Measurements from ENCODE around the gene GSC. TPM values are rescaled to one million over a fixed set of nuclear protein-coding genes. Genes with fewer than 3 reads are reported as not detected.
A peak's percentile ranks its signal among the peaks of the same experiment; 100 is the strongest.

The GSC gene
- total RNA-seq: 0.17 and 0.51 TPM in 2 replicates
- polyA plus RNA-seq: 0.05 TPM in 1 of 2 replicates, not detected in the other
- polyA plus RNA-seq (2012): not detected in 2 replicates
- polyA minus RNA-seq (ENCODE audit: low replicate concordance): not detected in 2 replicates

DNA sequence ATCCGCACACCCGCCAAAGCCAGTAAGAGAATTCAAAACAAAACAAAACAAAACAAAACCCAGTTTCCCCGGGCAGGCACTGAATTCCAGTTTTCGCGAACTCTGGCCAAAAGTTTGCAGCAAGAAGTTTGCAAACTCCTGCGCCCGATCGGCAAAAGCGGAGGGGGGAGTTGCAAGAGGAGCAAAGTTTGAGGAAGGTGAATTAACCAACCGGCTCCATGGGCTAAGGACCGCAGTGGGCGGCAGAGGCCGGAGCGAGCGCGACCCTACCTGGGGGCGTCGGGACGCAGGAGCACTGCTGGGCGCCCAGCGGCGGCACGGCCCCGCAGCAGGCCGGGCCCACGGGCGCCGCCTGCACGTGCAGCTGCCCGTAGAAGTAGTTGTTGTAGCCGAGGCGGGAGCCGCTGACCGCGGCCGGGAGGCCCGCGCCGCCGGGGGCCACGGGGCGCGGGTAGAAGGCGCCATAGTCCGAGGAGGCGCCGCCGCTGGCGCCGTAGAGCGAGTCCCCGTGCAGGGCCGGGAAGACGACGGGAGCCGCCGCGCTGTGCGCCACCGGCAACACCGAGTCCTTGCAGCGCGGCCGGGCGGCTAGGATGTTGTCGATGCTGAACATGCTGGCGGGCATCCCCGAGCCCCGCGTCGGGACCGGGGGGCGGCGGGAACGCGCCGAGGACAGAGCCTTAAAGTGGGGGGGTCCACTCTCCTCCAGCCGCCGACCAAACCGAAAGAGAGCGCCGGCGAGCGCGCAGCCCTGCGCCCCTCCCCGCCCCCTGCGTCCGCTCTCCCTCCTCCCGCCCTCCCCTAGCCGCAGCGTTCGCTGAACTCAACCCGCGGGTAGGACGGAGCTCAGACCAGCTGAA lies at the start of gene GSC:
GSC (minus strand) TSS at position 723 of the 860 bp plus-strand sequence; CDS start at position 625, 98 bp downstream.
- Histone ChIP-seq H4K20me1 (ENCODE audit: control insufficient read depth, extremely low read depth, insufficient read depth, low read length) (no peaks in the 10 kb centered on the region), H3K9ac (ENCODE audit: insufficient read depth, low read length) (no peak within 1 kb of the TSS), H3K79me2 (ENCODE audit: control insufficient read depth, insufficient read depth, low read length) (no peaks in the 10 kb centered on the region), H2AFZ (ENCODE audit: low read length) (no peak within 1 kb of the TSS), H3K4me1 (ENCODE audit: control insufficient read depth, extremely low read depth, insufficient read depth, low read length) (no peaks in the 10 kb centered on the region), H3K27me3 (ENCODE audit: control insufficient read depth, insufficient read depth, low read length) (peaks cover 77% of the 10 kb centered on the region), H3K9me3 (ENCODE audit: control insufficient read depth, insufficient read depth, low read depth, low read length) (no peaks in the 10 kb centered on the region), H3K27ac (ENCODE audit: insufficient read depth, low read length) (no peak within 1 kb of the TSS), H3K4me2 (ENCODE audit: extremely low read depth, insufficient read depth, low read length) (peak within 1 kb of the TSS; percentile 44), H3K36me3 (ENCODE audit: control insufficient read depth, insufficient read depth, low read length) (no peaks in the 10 kb centered on the region), H3K4me3 (replicated peaks in 1 of 4; ENCODE audit: control extremely low read depth in 1 of 4, insufficient read depth in 1 of 4, low read depth in 3 of 4, low read length in 4 of 4) (peak within 1 kb of the TSS; percentile 7 to 50 (median 18))
- DNase-seq (ENCODE audit: low read depth in 2 of 2): peak in 1 of 2 donors; percentile 43
- peak; percentile 77 for TF ChIP-seq EZH2 (IDR thresholded peaks at IDR 0.05; ENCODE audit: low read length, missing control alignments)
- TF ChIP-seq, protein P1, sequence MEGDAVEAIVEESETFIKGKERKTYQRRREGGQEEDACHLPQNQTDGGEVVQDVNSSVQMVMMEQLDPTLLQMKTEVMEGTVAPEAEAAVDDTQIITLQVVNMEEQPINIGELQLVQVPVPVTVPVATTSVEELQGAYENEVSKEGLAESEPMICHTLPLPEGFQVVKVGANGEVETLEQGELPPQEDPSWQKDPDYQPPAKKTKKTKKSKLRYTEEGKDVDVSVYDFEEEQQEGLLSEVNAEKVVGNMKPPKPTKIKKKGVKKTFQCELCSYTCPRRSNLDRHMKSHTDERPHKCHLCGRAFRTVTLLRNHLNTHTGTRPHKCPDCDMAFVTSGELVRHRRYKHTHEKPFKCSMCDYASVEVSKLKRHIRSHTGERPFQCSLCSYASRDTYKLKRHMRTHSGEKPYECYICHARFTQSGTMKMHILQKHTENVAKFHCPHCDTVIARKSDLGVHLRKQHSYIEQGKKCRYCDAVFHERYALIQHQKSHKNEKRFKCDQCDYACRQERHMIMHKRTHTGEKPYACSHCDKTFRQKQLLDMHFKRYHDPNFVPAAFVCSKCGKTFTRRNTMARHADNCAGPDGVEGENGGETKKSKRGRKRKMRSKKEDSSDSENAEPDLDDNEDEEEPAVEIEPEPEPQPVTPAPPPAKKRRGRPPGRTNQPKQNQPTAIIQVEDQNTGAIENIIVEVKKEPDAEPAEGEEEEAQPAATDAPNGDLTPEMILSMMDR (conservative IDR thresholded peaks at IDR 0.05 in 1 of 2, IDR thresholded peaks at IDR 0.05 in 1 of 2; ENCODE audit: low read depth in 1 of 2, low read length in 2 of 2): no peak

DNA sequence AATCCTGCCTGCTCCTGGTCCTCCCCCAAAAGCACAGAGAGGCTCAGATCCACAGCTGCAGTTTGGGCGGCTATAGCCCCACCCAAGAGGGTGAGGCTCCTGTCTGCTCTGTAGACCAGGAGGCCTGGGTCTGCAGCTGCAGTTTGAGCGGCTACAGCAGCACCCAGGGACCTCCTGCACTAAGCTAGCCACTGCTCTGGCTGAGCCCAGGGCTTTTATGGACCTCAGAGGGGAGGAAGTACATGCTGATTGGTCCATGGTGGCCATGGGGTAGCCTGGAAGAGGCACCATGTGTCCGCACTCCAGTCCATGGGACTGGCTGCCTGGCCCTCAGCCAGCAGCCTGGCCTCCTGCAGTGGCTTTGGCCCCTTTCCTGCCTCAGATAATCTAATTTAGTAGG lies 49.6 kb upstream of the GSC start:
- H3K4me3 ChIP-seq (replicated peaks in 1 of 4; ENCODE audit: control extremely low read depth in 1 of 4, insufficient read depth in 1 of 4, low read depth in 3 of 4, low read length in 4 of 4): no peak overlapping the region
- H3K27me3 ChIP-seq (ENCODE audit: control insufficient read depth, insufficient read depth, low read length): no peaks in the 10 kb centered on the region
- H3K9me3 ChIP-seq (ENCODE audit: control insufficient read depth, insufficient read depth, low read depth, low read length): no peaks in the 10 kb centered on the region
- no peak overlapping the region for H3K27ac ChIP-seq (ENCODE audit: insufficient read depth, low read length)
- H3K79me2 ChIP-seq (ENCODE audit: control insufficient read depth, insufficient read depth, low read length): no peaks in the 10 kb centered on the region
- no peak overlapping the region for H2AFZ ChIP-seq (ENCODE audit: low read length)
- no peak for TF ChIP-seq EZH2 (IDR thresholded peaks at IDR 0.05; ENCODE audit: low read length, missing control alignments)
- no peak overlapping the region for H3K4me2 ChIP-seq (ENCODE audit: extremely low read depth, insufficient read depth, low read length)
- H4K20me1 ChIP-seq (ENCODE audit: control insufficient read depth, extremely low read depth, insufficient read depth, low read length): no peaks in the 10 kb centered on the region
- H3K36me3 ChIP-seq (ENCODE audit: control insufficient read depth, insufficient read depth, low read length): no peaks in the 10 kb centered on the region
- no peaks in the 10 kb centered on the region for H3K4me1 ChIP-seq (ENCODE audit: control insufficient read depth, extremely low read depth, insufficient read depth, low read length)
- no peak for DNase-seq (ENCODE audit: low read depth in 2 of 2)
- no peak overlapping the region for H3K9ac ChIP-seq (ENCODE audit: insufficient read depth, low read length)

DNA sequence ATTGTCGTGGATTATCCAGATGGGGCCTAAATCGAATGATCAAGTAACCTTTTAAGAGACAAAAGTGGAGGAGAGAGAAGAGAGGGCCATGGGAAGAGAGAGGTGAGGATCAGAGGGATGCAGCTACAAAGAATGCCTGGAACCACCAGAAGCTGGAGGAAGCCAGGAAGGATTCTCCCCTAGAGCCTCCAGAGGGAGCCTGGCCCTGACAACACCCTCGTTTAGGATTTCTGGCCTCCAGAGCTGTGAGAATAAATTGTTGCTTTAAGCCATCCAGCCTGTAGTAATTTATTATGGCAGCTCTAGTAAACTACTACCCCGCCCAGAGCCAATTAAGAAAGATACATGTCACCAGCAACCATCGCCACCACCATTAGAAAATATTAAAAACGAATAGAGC lies 46.2 kb upstream of the GSC start:
- H3K4me1 ChIP-seq (ENCODE audit: control insufficient read depth, extremely low read depth, insufficient read depth, low read length): no peaks in the 10 kb centered on the region
- no peak for DNase-seq (ENCODE audit: low read depth in 2 of 2)
- H3K9me3 ChIP-seq (ENCODE audit: control insufficient read depth, insufficient read depth, low read depth, low read length): no peaks in the 10 kb centered on the region
- H3K79me2 ChIP-seq (ENCODE audit: control insufficient read depth, insufficient read depth, low read length): no peaks in the 10 kb centered on the region
- no peak overlapping the region for H3K27ac ChIP-seq (ENCODE audit: insufficient read depth, low read length)
- no peaks in the 10 kb centered on the region for H3K27me3 ChIP-seq (ENCODE audit: control insufficient read depth, insufficient read depth, low read length)
- TF ChIP-seq, protein P1 (conservative IDR thresholded peaks at IDR 0.05 in 1 of 2, IDR thresholded peaks at IDR 0.05 in 1 of 2; ENCODE audit: low read depth in 1 of 2, low read length in 2 of 2): no peak
- TF ChIP-seq EZH2 (IDR thresholded peaks at IDR 0.05; ENCODE audit: low read length, missing control alignments): no peak
- H3K36me3 ChIP-seq (ENCODE audit: control insufficient read depth, insufficient read depth, low read length): no peaks in the 10 kb centered on the region
- no peak overlapping the region for H2AFZ ChIP-seq (ENCODE audit: low read length)
- H4K20me1 ChIP-seq (ENCODE audit: control insufficient read depth, extremely low read depth, insufficient read depth, low read length): no peaks in the 10 kb centered on the region
- no peak overlapping the region for H3K9ac ChIP-seq (ENCODE audit: insufficient read depth, low read length)
- H3K4me2 ChIP-seq (ENCODE audit: extremely low read depth, insufficient read depth, low read length): no peak overlapping the region
- no peak overlapping the region for H3K4me3 ChIP-seq (replicated peaks in 1 of 4; ENCODE audit: control extremely low read depth in 1 of 4, insufficient read depth in 1 of 4, low read depth in 3 of 4, low read length in 4 of 4)

Data from fibroblast of lung (primary cell).